Hematopoietic multipotent progenitor cell (in vitro differentiated cells): ENCODE measurements around the gene RARG. TPM values are rescaled to one million over a fixed set of nuclear protein-coding genes. Genes with fewer than 3 reads are reported as not detected.
"Not testable (repeated sequence)": the region's sequence is repeated elsewhere in the genome, so short reads cannot be mapped to it uniquely, and the experiment has no call there.

ENCODE experiments used
- DNase-seq, 3 donors: peaks; one replicate each; pipeline ENCODE4 v3.0.0-alpha.2; 2011 to 2015; ENCODE audit warnings: low read depth in 2 of 3, low spot score in 2 of 3
- total RNA-seq: library from RNA; depleted of rRNA; stranded (reverse); fragments of >200 nt; gene quantifications from one replicate; pipeline ENCODE4 v1.2.3, GENCODE V29; 2012

The RARG gene
- total RNA-seq, 1 donor, result 3.2 TPM

DNA sequence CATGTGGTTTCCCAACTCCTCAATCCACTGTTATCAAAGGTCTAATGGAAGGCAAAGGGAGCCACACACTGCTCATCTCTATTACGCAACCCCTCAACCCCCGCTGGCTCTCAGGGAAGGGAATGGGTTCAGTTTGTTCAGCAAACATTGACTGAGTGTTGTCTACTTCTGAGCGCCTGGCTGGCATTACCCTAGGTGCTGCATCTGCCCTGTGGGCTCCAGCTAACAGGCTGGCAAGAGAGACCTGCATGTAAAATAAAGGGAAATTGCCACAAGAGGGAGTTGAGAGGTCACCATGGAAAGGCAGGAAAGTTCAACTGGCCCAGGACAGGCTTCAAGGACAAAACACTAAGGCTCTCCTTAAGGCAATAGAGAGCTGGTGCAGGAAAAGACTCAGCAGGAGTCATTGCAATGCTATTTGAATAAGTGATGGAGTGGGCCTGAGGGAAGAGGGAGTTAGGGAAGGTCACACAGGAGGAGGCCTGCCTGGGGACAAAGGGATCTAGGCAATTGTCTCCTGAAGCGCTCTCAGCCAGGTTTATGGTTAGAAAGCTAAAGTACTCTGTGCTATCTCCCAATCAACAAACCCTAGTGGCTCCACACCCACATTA is 57.0 kb downstream of the RARG start:
- DNase-seq, result peak in 1 of 3 donors; percentile 36

GRCh38 chr12:53173085-53173715 is 58.8 kb downstream of the RARG start:
- no peak for DNase-seq

- DNase-seq, result no peak
Observed at GRCh38 chr12:53172352-53172751, 59.7 kb downstream of the RARG start.

- no peak for DNase-seq
Observed at GRCh38 chr12:53171725-53172329, 60.2 kb downstream of the RARG start.

GRCh38 chr12:53170876-53171724 is 60.9 kb downstream of the RARG start:
- no peak for DNase-seq

DNA sequence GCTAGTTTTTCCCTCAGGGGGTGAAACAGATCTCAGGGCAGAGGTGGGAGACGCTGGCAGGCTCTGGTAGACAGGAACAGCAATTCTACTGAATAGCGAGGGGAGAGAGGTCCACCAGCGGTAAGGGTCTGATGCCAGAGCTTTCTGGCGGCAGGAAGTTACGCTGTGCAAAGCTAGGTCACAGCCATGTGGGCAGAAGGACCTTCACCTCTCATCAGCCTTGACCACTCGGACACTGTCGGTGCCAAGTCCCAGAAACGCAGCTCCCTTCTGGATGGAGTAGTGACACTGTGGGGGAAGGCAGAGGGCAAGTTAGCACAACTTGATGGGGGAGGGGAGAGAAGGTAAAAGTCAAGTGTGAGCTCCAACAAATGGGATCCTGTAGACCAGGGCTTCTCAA is 61.8 kb downstream of the RARG start:
- DNase-seq, result no peak

GRCh38 chr12:53169644-53170043 is 62.4 kb downstream of the RARG start:
- DNase-seq, result no peak

DNA sequence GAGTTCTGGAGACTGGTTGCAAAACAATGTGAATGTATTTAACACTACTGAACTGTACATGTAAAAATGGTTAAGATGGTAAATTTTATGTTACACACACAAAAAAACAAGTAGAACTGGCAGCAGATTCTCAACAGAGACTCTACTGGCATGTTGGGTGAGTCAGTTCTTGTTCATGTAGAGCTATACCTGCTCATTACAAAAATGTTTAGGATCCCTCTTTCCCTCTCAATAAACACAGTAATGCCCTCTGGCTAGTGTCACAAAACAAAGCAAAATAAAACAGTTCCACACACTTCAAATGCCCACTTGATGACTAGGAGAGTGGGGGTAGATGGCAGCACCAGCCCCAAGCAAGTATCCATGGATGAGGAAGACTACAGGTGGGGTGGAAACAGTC is 65.2 kb downstream of the RARG start:
- DNase-seq, result no peak

- DNase-seq, result not testable (repeated sequence)
Observed at GRCh38 chr12:53163008-53163407, 69.0 kb downstream of the RARG start.

DNA sequence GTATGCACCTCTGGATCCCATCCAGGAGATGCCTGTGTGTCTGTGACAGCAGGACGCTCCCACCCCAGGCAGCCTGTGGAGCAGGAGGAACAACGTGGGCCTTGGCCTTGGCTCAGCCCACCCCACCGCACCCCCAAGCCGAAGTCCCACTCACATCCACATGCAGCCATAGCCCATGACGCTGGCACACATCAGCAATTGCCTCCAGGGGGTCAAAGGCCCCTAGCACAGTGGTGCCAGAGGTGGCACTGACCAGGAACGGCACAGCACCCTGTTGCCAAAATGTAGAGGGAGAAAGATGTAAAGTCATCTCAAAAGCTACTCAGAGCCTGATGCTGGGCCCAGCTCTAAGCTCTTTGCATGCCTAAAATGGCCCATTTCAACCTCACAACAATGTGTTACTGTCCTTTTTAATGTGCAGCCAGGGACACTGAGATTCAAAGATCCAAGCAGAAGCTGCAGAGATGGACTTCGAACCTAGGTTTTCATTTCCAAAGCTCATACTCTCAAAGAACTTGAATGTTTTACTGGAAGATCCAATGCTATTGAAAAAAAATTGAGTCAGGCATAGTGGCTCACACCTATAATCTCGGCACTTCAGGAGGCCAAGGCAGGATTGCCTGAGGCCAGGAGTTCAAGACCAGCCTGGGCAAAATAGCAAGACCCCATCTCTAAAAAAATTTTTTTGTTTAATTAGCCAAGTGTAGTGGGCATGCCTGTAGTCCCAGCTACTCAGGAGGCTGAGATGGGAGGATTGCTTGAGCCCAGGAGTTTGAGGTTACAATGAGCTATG is 70.7 kb downstream of the RARG start:
- DNase-seq, result no peak

DNA sequence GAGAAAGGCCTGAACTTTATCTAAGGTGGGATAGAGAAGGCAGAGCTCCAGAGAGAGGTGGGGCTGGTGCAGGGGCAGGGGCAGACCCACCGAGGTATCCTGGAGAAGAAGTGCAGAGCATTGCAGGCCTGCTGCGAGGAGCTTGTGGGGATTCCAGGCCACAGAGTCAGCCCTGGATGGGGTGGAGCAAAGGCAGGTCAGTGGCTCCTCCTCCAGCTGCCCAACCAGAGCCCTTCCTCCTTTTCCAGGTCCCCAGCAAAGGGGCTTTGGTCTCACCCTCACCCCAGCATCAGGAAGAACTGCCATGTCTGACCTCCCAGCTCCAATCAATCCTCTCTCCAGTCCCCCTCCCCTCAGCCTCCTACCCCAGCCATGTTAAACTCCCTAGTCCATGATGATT is 71.3 kb downstream of the RARG start:
- no peak for DNase-seq

Other genes with a start within 250 kb of the RARG start
- 790 TPM for gene EIF4B, start 225.8 kb downstream of the RARG start, total RNA-seq
- gene TNS2, start 182.1 kb downstream of the RARG start, total RNA-seq, result 3.2 TPM
- gene SPRYD3, start 152.8 kb downstream of the RARG start, total RNA-seq, result 20.7 TPM
- 2.4 TPM for gene IGFBP6, start 134.5 kb downstream of the RARG start, total RNA-seq
- under 0.01 TPM for gene SOAT2, start 128.7 kb downstream of the RARG start, total RNA-seq
- 14.0 TPM for gene ZNF740, start 51.5 kb downstream of the RARG start, total RNA-seq
- gene CSAD, start 51.3 kb downstream of the RARG start, total RNA-seq, result 7.3 TPM
- gene ITGB7, start 25.0 kb downstream of the RARG start, total RNA-seq, result 17.0 TPM
- gene ESPL1, start 36.1 kb upstream of the RARG start, total RNA-seq, result 1.3 TPM
- gene PFDN5, start 63.3 kb upstream of the RARG start, total RNA-seq, result 477 TPM
- 82.4 TPM for gene MYG1, start 67.5 kb upstream of the RARG start, total RNA-seq
- gene AAAS, start 89.4 kb upstream of the RARG start, total RNA-seq, result 52.0 TPM
- not detected for gene SP7, start 104.1 kb upstream of the RARG start, total RNA-seq
- gene SP1, start 148.0 kb upstream of the RARG start, total RNA-seq, result 107 TPM
- 4.6 TPM for gene AMHR2, start 191.6 kb upstream of the RARG start, total RNA-seq
- gene PRR13, start 209.5 kb upstream of the RARG start, total RNA-seq, result 35.0 TPM
- gene PCBP2, start 219.9 kb upstream of the RARG start, total RNA-seq, result 882 TPM